Stimulated activated CD4-positive, alpha-beta T cell treated with anti-CD3 and anti-CD28 coated beads, Interleukin-12 subunit alpha, Interleukin-12 subunit beta, amount 100 ng/mL, for 24 hours (primary cell): ENCODE results near the gene COL25A1.

Source experiments
- DNase-seq, 2 experiments: peaks; one replicate each; pipeline ENCODE4 v3.0.0-alpha.2; 2020; ENCODE audit warnings: low read depth in 2 of 2

COL25A1 gene

GRCh38 chr4:108762559-108763225, 539.8 kb downstream of the COL25A1 start, which contains the start of gene ETNPPL:
TSS of gene ETNPPL (minus strand) at chr4:108763053. CDS start at chr4:108762898, 155 bp downstream.
- DNase-seq, result peak; percentile 0 to 13
